Measurements from ENCODE around the gene ITM2C.

DNA sequence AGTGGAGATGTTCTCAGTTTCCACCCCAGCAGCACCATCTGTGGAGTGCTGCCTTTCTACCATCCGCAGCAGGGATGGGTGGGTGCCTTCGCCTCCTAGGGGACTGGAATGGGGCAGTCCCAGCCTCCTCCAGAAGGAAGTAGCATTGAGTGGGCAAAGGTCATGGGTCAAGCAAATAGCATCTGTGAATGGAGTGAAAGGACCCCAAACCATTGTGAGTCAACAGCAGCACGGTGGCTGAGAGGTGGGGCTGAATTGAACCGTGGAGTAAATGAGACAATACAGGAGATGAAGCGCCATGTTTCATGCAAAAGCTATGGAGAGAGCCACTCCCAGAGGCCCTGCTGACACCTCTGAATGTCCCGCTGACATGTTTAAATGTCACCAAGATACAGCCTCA is 50.6 kb downstream of the ITM2C start:
- TF ChIP-seq, protein P1, sequence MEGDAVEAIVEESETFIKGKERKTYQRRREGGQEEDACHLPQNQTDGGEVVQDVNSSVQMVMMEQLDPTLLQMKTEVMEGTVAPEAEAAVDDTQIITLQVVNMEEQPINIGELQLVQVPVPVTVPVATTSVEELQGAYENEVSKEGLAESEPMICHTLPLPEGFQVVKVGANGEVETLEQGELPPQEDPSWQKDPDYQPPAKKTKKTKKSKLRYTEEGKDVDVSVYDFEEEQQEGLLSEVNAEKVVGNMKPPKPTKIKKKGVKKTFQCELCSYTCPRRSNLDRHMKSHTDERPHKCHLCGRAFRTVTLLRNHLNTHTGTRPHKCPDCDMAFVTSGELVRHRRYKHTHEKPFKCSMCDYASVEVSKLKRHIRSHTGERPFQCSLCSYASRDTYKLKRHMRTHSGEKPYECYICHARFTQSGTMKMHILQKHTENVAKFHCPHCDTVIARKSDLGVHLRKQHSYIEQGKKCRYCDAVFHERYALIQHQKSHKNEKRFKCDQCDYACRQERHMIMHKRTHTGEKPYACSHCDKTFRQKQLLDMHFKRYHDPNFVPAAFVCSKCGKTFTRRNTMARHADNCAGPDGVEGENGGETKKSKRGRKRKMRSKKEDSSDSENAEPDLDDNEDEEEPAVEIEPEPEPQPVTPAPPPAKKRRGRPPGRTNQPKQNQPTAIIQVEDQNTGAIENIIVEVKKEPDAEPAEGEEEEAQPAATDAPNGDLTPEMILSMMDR (IDR thresholded peaks at IDR 0.05; ENCODE audit: low read depth, low read length, poor library complexity, severe bottlenecking): no peak
- TF ChIP-seq EZH2phosphoT487 (IDR thresholded peaks at IDR 0.05; ENCODE audit: borderline replicate concordance, low read length): no peak
